Measurements from ENCODE around the gene TMEM156.
"Not testable (repeated sequence)": the region's sequence is repeated elsewhere in the genome, so short reads cannot be mapped to it uniquely, and the experiment has no call there.

GRCh38 chr4:39002058-39002457 lies 30.2 kb downstream of the TMEM156 start:
- TF ChIP-seq CTCF (IDR thresholded peaks at IDR 0.05; ENCODE audit: insufficient read depth, low read length, poor library complexity, severe bottlenecking); EZH2phosphoT487 (conservative IDR thresholded peaks at IDR 0.05; ENCODE audit: low read length): not testable (repeated sequence)

All from SU-DHL-6 (cell line).